AG10803 (cell line): ENCODE measurements around the gene MIPEP.
"Not testable (repeated sequence)": the region's sequence is repeated elsewhere in the genome, so short reads cannot be mapped to it uniquely, and the experiment has no call there.

ENCODE experiments used
- DNase-seq: peaks from one replicate; pipeline ENCODE4 v3.0.0; 2010; ENCODE audit warnings: low read depth
- H3K4me3 ChIP-seq: 2 replicates; pipeline ENCODE4 v1.5.1; 2011; ENCODE audit warnings: mild to moderate bottlenecking, low read length, control low read depth
- CTCF ChIP-seq: conservative IDR thresholded peaks from 2 replicates; pipeline ENCODE4 v1.5.1; 2011; ENCODE audit warnings: mild to moderate bottlenecking, low read length, control low read depth, inconsistent platforms

The MIPEP gene

GRCh38 chr13:23749288-23749873 is 139.8 kb downstream of the MIPEP start:
- no peak overlapping the region for H3K4me3 ChIP-seq

GRCh38 chr13:23748109-23748990 is 140.8 kb downstream of the MIPEP start:
- H3K4me3 ChIP-seq: no peak overlapping the region
- DNase-seq: peak; percentile 22
- no peak for TF ChIP-seq CTCF

More at GRCh38 chr13:23749288-23749873, 139.8 kb downstream of the MIPEP start:
- DNase-seq: no peak
- no peak for TF ChIP-seq CTCF

- not testable (repeated sequence) for H3K4me3 ChIP-seq, DNase-seq
Observed at GRCh38 chr13:23746141-23746540, 143.1 kb downstream of the MIPEP start.

GRCh38 chr13:23744315-23744714 is 144.9 kb downstream of the MIPEP start:
- TF ChIP-seq CTCF: no peak
- no peak for DNase-seq
- no peak overlapping the region for H3K4me3 ChIP-seq

GRCh38 chr13:23743278-23744076 is 145.7 kb downstream of the MIPEP start:
- H3K4me3 ChIP-seq: no peak overlapping the region
- TF ChIP-seq CTCF: no peak

GRCh38 chr13:23741879-23742510 is 147.2 kb downstream of the MIPEP start:
- no peak overlapping the region for H3K4me3 ChIP-seq
- peak; percentile 42 for TF ChIP-seq CTCF
- no peak for DNase-seq

More at GRCh38 chr13:23743278-23744076, 145.7 kb downstream of the MIPEP start:
- DNase-seq: no peak

GRCh38 chr13:23740002-23740401 is 149.2 kb downstream of the MIPEP start:
- no peak overlapping the region for H3K4me3 ChIP-seq
- no peak for TF ChIP-seq CTCF
- DNase-seq: no peak
